GM19328 (cell line): ENCODE data around the gene CHID1.

Experiments
- ATAC-seq: cut with Tn5 transposase; IDR thresholded peaks from one replicate; pipeline ENCODE4 v1.9.1; 2021; ENCODE audit warnings: mild to moderate bottlenecking, moderate library complexity; ENCODE audit not compliant: unreplicated experiment

Gene CHID1

GRCh38 chr11:889687-890475 lies 20.7 kb downstream of the CHID1 start:
- ATAC-seq: no peak

- no peak for ATAC-seq
Measured at GRCh38 chr11:889257-889656, 21.4 kb downstream of the CHID1 start.

GRCh38 chr11:888310-889212 lies 22.0 kb downstream of the CHID1 start:
- no peak for ATAC-seq

- ATAC-seq: no peak
Measured at GRCh38 chr11:887589-887988, 23.0 kb downstream of the CHID1 start.

GRCh38 chr11:886568-886967 lies 24.0 kb downstream of the CHID1 start:
- no peak for ATAC-seq

GRCh38 chr11:884578-885070 lies 26.0 kb downstream of the CHID1 start:
- no peak for ATAC-seq

GRCh38 chr11:883527-883926 lies 27.1 kb downstream of the CHID1 start:
- no peak for ATAC-seq

- no peak for ATAC-seq
Measured at GRCh38 chr11:882596-882995, 28.0 kb downstream of the CHID1 start.

- no peak for ATAC-seq
Measured at GRCh38 chr11:880447-880846, 30.2 kb downstream of the CHID1 start.

GRCh38 chr11:877565-877964 lies 33.0 kb downstream of the CHID1 start:
- no peak for ATAC-seq

GRCh38 chr11:876545-876944 lies 34.1 kb downstream of the CHID1 start:
- no peak for ATAC-seq

GRCh38 chr11:875769-876301 lies 34.8 kb downstream of the CHID1 start:
- no peak for ATAC-seq

- ATAC-seq: no peak
Measured at GRCh38 chr11:875203-875602, 35.4 kb downstream of the CHID1 start.

- no peak for ATAC-seq
Measured at GRCh38 chr11:873706-874105, 36.9 kb downstream of the CHID1 start.

- ATAC-seq: no peak
Measured at GRCh38 chr11:872799-873198, 37.8 kb downstream of the CHID1 start.

GRCh38 chr11:871472-871871 lies 39.1 kb downstream of the CHID1 start:
- no peak for ATAC-seq

- ATAC-seq: no peak
Measured at GRCh38 chr11:870418-870817, 40.2 kb downstream of the CHID1 start.

- no peak for ATAC-seq
Measured at GRCh38 chr11:870127-870413, 40.5 kb downstream of the CHID1 start.

- no peak for ATAC-seq
Measured at GRCh38 chr11:869399-870126, 41.0 kb downstream of the CHID1 start.

- no peak for ATAC-seq
Measured at GRCh38 chr11:868802-869201, 41.8 kb downstream of the CHID1 start.

- no peak for ATAC-seq
Measured at GRCh38 chr11:868394-868793, 42.2 kb downstream of the CHID1 start.
